Measurements from ENCODE around the gene CCDC40. TPM values are rescaled to one million over a fixed set of nuclear protein-coding genes. Genes with fewer than 3 reads are reported as not detected.
A peak's percentile ranks its signal among the peaks of the same experiment; 100 is the strongest.
"Not testable (repeated sequence)": the region's sequence is repeated elsewhere in the genome, so short reads cannot be mapped to it uniquely, and the experiment has no call there.

CCDC40 gene
- total RNA-seq, 1 donor from 2014 or later, result 25.3 TPM

- no peak overlapping the region for H3K4me3 Mint-ChIP-seq (ENCODE audit: unreplicated experiment)
- TF ChIP-seq CTCF (IDR thresholded peaks at IDR 0.05; ENCODE audit: partially characterized antibody, unreplicated experiment), result no peak
- H3K27ac Mint-ChIP-seq (ENCODE audit: unreplicated experiment), result no peak overlapping the region
- no peak for DNase-seq
- peaks cover 9% of the 10 kb centered on the region for H3K4me1 Mint-ChIP-seq (ENCODE audit: low read depth, unreplicated experiment)
- H3K36me3 Mint-ChIP-seq (ENCODE audit: unreplicated experiment), result peaks cover 7% of the 10 kb centered on the region
- peaks cover 5% of the 10 kb centered on the region for H3K27me3 Mint-ChIP-seq (ENCODE audit: unreplicated experiment)
- H3K9me3 Mint-ChIP-seq (ENCODE audit: unreplicated experiment), result peaks cover 8% of the 10 kb centered on the region
These were observed 49.6 kb downstream of the CCDC40 start for GRCh38 chr17:80086081-80086480.

GRCh38 chr17:80086616-80087015, 50.2 kb downstream of the CCDC40 start:
- H3K4me1 Mint-ChIP-seq (ENCODE audit: low read depth, unreplicated experiment), result peaks cover 13% of the 10 kb centered on the region
- no peak for DNase-seq
- peaks cover 8% of the 10 kb centered on the region for H3K36me3 Mint-ChIP-seq (ENCODE audit: unreplicated experiment)
- no peak overlapping the region for H3K27ac Mint-ChIP-seq (ENCODE audit: unreplicated experiment)
- H3K4me3 Mint-ChIP-seq (ENCODE audit: unreplicated experiment), result no peak overlapping the region
- H3K9me3 Mint-ChIP-seq (ENCODE audit: unreplicated experiment), result peaks cover 8% of the 10 kb centered on the region
- peaks cover 5% of the 10 kb centered on the region for H3K27me3 Mint-ChIP-seq (ENCODE audit: unreplicated experiment)
- TF ChIP-seq CTCF (IDR thresholded peaks at IDR 0.05; ENCODE audit: partially characterized antibody, unreplicated experiment), result no peak

- H3K36me3 Mint-ChIP-seq (ENCODE audit: unreplicated experiment), result peaks cover 8% of the 10 kb centered on the region
- peaks cover 13% of the 10 kb centered on the region for H3K4me1 Mint-ChIP-seq (ENCODE audit: low read depth, unreplicated experiment)
- peaks cover 8% of the 10 kb centered on the region for H3K9me3 Mint-ChIP-seq (ENCODE audit: unreplicated experiment)
- H3K27me3 Mint-ChIP-seq (ENCODE audit: unreplicated experiment), result peaks cover 4% of the 10 kb centered on the region
- no peak overlapping the region for H3K4me3 Mint-ChIP-seq (ENCODE audit: unreplicated experiment)
- no peak overlapping the region for H3K27ac Mint-ChIP-seq (ENCODE audit: unreplicated experiment)
- TF ChIP-seq CTCF (IDR thresholded peaks at IDR 0.05; ENCODE audit: partially characterized antibody, unreplicated experiment), result no peak
- no peak for DNase-seq
These were observed 51.2 kb downstream of the CCDC40 start for GRCh38 chr17:80087346-80088265.

- H3K27me3 Mint-ChIP-seq (ENCODE audit: unreplicated experiment), result no peaks in the 10 kb centered on the region
- H3K27ac Mint-ChIP-seq (ENCODE audit: unreplicated experiment), result no peak overlapping the region
- H3K9me3 Mint-ChIP-seq (ENCODE audit: unreplicated experiment), result peaks cover 8% of the 10 kb centered on the region
- TF ChIP-seq CTCF (IDR thresholded peaks at IDR 0.05; ENCODE audit: partially characterized antibody, unreplicated experiment), result no peak
- peaks cover 8% of the 10 kb centered on the region for H3K36me3 Mint-ChIP-seq (ENCODE audit: unreplicated experiment)
- peaks cover 9% of the 10 kb centered on the region for H3K4me1 Mint-ChIP-seq (ENCODE audit: low read depth, unreplicated experiment)
- H3K4me3 Mint-ChIP-seq (ENCODE audit: unreplicated experiment), result no peak overlapping the region
- DNase-seq, result no peak
These were observed 53.3 kb downstream of the CCDC40 start for GRCh38 chr17:80089762-80090161.

GRCh38 chr17:80090164-80090563, 53.7 kb downstream of the CCDC40 start:
- DNase-seq; H3K36me3 Mint-ChIP-seq (ENCODE audit: unreplicated experiment); H3K27me3 Mint-ChIP-seq (ENCODE audit: unreplicated experiment); H3K4me3 Mint-ChIP-seq (ENCODE audit: unreplicated experiment); H3K9me3 Mint-ChIP-seq (ENCODE audit: unreplicated experiment); H3K4me1 Mint-ChIP-seq (ENCODE audit: low read depth, unreplicated experiment): not testable (repeated sequence)
- H3K27ac Mint-ChIP-seq (ENCODE audit: unreplicated experiment), result peak overlapping the region; percentile 15

Data from glutamatergic neuron (in vitro differentiated cells).